Measurements from ENCODE around the gene IFNL4.

IFNL4 gene

DNA sequence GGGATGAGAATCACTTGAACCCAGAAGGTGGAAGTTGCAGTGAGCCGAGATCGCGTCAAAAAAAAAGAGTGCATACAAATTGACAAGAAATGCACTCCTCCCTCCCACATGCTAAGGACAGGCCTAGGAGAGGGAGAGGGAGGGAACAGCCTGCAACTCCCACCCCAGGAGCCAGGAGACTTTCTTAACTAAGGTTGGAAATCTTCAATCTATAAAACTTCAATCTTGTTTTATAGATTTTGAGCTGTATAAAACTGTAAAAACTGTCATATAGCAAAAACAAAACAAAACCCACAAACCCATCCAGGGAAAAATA is 43.2 kb downstream of the IFNL4 start:
- Histone ChIP-seq H3K27ac (no peak overlapping the region), H3K36me3 (no peaks in the 10 kb centered on the region), H3K27me3 (ENCODE audit: insufficient read depth, low read depth, severe bottlenecking) (no peaks in the 10 kb centered on the region), H3K4me3 (ENCODE audit: low read depth, low read length) (no peak overlapping the region), H3K9me3 (ENCODE audit: severe bottlenecking) (no peaks in the 10 kb centered on the region)
- no peak for DNase-seq
- TF ChIP-seq, protein P1, sequence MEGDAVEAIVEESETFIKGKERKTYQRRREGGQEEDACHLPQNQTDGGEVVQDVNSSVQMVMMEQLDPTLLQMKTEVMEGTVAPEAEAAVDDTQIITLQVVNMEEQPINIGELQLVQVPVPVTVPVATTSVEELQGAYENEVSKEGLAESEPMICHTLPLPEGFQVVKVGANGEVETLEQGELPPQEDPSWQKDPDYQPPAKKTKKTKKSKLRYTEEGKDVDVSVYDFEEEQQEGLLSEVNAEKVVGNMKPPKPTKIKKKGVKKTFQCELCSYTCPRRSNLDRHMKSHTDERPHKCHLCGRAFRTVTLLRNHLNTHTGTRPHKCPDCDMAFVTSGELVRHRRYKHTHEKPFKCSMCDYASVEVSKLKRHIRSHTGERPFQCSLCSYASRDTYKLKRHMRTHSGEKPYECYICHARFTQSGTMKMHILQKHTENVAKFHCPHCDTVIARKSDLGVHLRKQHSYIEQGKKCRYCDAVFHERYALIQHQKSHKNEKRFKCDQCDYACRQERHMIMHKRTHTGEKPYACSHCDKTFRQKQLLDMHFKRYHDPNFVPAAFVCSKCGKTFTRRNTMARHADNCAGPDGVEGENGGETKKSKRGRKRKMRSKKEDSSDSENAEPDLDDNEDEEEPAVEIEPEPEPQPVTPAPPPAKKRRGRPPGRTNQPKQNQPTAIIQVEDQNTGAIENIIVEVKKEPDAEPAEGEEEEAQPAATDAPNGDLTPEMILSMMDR (IDR thresholded peaks at IDR 0.05; ENCODE audit: low read depth, low read length) = no peak

DNA sequence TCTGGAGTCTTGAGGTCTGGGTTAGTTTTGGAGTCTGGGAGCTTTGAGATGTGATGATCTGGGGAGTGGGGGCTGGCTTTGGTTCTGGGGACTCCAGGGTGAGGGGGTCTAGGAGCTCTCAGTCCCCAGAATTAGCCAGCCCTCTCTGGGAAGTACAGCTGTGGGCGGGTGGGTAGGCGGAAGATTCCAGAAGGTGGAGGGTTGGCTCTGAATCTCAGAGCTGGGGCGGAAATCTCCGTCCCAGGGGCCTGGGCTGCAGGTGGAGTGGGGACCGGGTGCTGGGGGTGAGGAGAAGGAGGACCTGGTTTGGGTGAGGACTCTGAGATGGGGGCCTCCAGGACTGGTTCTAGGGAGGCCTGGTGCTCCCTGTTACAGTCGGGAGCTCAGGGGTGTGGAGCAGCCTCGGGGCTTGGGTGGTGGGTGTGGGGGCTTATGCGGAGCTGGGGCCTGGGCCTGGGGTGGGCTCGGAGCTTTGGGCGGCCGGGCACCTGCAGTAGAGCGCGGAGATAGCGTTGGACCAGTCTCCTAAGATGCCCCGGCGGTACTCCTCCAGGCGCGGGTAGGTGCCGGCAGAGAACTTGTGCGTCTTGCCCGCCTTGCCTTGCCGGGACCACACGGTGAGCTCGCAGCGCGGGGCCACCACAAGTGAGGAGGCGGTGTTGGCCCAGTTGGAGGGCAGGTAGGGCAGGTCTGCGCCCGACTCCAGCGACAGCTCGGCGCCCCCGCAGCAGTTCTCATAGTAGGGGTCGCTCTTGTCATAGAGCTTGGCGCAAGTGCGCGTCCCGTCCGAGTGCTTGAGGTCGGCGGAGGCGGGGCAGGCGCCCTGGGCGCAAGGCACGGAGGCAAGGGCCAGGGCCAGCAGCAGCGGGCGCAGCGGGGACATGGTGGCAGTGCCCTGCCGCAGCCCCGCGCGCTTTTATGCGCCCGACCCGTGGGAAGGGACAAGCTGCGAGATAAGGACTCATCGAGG is 45.0 kb downstream of the IFNL4 start, which contains the start of gene SYCN:
Gene SYCN, minus strand, starts transcription at position 892 of the 970 bp plus-strand sequence. Its CDS starts 9 bp downstream, at position 883.
- H3K9me3 ChIP-seq (ENCODE audit: severe bottlenecking) = no peaks in the 10 kb centered on the region
- H3K36me3 ChIP-seq = no peaks in the 10 kb centered on the region
- no peak for DNase-seq
- TF ChIP-seq, protein P1 (IDR thresholded peaks at IDR 0.05; ENCODE audit: low read depth, low read length) = no peak
- H3K4me3 ChIP-seq (ENCODE audit: low read depth, low read length) = no peak within 1 kb of the TSS
- H3K27ac ChIP-seq = no peak within 1 kb of the TSS
- no peaks in the 10 kb centered on the region for H3K27me3 ChIP-seq (ENCODE audit: insufficient read depth, low read depth, severe bottlenecking)

DNA sequence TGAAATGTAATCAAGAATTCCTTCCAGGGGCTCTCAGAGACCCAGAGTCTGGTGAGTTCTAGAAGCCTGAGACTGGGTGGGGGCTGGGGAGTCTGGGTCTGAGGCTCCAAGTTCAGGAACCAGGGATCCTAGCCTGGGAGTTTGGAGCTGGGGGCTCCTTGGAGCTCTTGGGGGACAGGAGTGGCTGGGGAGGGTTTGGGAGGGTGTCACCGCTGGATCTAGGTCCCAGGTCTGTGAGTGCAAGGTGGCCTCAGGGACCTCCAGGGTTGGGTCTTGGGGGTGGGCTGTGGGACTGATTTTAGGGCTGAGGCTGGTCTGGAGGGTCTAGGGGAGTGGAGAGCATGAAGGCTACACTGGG is 45.7 kb downstream of the IFNL4 start:
- Histone ChIP-seq H3K27me3 (ENCODE audit: insufficient read depth, low read depth, severe bottlenecking) (no peaks in the 10 kb centered on the region), H3K4me3 (ENCODE audit: low read depth, low read length) (no peak overlapping the region), H3K36me3 (no peaks in the 10 kb centered on the region), H3K27ac (no peak overlapping the region), H3K9me3 (ENCODE audit: severe bottlenecking) (no peaks in the 10 kb centered on the region)
- no peak for DNase-seq
- TF ChIP-seq, protein P1 (IDR thresholded peaks at IDR 0.05; ENCODE audit: low read depth, low read length) = no peak

DNA sequence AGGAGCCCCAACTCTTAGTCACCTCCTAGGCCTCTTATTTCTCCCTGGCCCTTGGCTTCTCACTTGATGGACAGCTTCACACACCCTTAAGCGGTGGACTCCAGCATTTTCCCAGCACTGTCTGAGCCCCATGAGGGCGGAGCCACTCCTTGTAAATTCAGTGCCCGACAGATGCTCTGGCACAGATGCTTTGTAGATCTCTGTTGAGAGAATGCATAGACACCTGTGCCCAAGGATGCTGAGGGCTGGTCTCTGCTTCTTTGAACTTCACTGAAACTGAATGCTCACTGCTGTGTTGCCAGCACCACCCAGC is 47.9 kb downstream of the IFNL4 start:
- Histone ChIP-seq H3K9me3 (ENCODE audit: severe bottlenecking) (no peaks in the 10 kb centered on the region), H3K27me3 (ENCODE audit: insufficient read depth, low read depth, severe bottlenecking) (no peaks in the 10 kb centered on the region), H3K27ac (no peak overlapping the region), H3K4me3 (ENCODE audit: low read depth, low read length) (no peak overlapping the region), H3K36me3 (no peaks in the 10 kb centered on the region)
- DNase-seq = no peak
- TF ChIP-seq, protein P1 (IDR thresholded peaks at IDR 0.05; ENCODE audit: low read depth, low read length) = no peak

DNA sequence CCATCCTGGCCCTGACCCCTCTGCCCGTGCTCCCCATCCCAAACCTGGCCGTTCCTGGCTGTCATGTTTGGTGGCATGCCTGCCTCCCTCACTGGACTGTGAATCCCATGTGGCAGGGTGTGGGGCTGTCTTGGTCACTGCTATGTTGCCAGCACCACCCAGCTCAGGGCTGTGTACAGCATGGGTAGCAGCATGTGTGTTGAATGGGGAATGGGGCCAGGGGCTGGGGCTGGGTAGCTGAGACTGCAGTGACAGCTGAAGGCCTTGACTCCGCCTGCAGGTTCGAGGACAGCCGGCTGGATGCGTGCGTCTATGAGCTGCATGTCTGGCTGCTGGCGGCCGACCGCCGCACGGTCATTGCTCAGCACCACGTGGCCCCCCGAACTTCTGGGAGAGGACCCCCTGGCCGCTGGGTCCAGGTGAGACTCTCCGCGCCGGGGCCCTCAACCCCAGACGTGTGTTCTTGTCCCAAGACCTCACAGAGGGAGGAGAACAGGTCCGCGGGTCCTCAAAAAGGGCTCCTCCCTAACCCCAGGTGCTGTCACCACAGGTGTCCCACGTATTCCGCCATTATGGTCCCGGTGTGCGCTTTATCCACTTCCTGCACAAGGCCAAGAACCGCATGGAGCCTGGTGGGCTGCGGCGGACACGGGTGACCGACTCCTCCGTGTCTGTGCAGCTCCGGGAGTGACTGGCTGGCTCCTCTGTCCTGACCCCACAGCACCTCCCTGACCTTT is 48.4 kb downstream of the IFNL4 start:
- H3K36me3 ChIP-seq = no peaks in the 10 kb centered on the region
- no peak overlapping the region for H3K27ac ChIP-seq
- no peaks in the 10 kb centered on the region for H3K9me3 ChIP-seq (ENCODE audit: severe bottlenecking)
- TF ChIP-seq, protein P1 (IDR thresholded peaks at IDR 0.05; ENCODE audit: low read depth, low read length) = no peak
- H3K27me3 ChIP-seq (ENCODE audit: insufficient read depth, low read depth, severe bottlenecking) = no peaks in the 10 kb centered on the region
- no peak overlapping the region for H3K4me3 ChIP-seq (ENCODE audit: low read depth, low read length)
- no peak for DNase-seq
